NCI-H2029 (cell line): ENCODE results near the gene ABHD8.

Experiments
- DNase-seq: peaks from one replicate; lab custom pipeline; 2025; lab: John Stamatoyannopoulos, UW

ABHD8 gene

DNA sequence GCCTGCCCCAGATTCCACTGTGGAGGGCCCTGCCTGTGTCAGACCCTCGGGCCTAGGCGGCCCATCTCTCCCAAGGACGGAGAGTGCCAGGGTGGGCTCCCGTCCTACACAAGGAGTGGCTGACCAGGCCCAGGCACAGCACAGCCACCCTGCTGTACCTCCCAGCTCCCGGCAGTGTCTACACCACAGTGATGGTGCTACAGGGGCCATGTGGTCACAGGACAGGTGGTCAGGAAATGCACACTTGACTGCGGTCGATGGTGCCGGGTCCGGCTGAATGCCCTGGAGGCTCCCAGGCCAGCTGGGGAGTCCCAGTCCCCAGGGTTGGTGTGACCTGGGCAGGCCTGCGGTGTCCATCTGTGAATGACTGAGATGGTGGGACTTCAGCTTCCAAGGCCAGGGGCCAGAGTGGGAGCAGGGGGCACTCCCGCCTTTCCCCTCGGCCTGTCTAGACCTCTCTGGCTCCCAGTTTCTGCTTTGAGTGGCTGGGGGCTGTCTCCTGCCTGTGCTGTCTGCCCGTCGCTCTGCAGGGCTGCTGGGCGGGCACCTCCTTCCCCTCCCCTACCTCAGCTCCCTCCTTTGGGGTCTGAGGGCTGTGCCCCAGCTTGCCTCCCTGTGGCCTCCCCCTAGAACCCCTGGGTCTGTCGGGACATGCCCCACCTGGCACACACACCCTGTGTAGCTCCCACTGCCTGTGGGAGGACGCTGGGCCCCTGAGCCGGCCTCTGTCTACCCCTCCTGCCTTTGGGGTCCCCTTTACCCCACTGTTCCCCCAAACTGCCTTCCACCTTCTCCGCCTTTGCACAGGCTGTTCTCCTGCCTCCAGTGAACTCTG lies 18.6 kb upstream of the ABHD8 start:
- DNase-seq: no peak

DNA sequence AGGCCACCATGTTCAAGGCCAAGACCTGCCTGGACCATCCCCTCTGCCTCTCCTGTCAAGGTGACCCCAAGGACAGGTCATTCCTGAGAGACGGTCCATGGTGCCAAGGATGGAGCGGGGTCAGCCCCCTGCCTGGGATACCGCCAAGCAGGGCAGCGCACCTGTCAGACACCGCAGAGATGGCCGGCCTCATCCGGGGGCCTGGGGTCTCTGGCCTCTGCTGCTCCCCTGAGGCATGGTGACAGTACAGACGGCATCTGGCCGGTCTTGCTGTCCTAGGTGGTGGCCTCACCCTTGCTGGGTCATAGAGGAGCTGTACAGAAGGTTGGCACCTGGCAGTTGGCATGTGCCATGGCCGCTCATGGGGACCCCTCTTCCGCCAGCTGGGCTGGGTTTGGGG lies 17.2 kb upstream of the ABHD8 start:
- DNase-seq: no peak

DNA sequence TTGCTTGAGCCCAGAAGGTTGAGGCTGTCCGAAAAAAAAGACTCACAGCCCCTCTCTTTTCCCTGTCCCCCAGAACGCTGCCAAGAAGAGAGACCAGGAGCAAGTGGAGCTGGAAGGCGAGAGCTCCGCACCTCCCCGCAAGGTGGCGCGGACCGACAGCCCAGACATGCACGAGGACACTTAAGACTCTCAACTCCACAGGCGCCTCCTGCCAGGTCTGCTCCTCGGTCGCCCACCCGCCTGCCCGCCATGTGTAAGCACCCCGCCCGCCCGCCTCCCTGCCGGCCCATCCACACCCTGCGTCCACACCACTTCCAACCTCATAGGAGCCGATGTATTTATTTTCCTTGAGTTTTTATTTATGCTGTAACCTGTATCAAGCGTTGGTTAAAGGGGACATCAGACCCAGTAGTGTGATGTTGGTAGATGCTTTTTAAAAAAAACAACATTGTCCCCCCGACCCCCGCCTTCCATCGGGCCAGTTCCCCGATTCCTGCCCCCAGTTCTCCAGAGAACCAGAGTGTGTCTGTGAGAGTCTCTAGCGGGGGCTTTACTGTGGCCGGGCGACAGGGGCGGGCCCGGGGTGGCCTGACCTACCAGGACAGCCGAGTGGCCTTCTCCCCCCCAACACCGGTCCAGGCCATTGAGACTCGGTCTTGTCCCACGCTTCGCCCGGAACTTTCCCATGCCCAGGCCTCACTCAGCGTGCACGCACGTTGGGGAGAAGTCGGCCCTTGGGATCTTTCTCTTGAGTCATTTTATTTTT lies 16.4 kb upstream of the ABHD8 start:
- no peak for DNase-seq

DNA sequence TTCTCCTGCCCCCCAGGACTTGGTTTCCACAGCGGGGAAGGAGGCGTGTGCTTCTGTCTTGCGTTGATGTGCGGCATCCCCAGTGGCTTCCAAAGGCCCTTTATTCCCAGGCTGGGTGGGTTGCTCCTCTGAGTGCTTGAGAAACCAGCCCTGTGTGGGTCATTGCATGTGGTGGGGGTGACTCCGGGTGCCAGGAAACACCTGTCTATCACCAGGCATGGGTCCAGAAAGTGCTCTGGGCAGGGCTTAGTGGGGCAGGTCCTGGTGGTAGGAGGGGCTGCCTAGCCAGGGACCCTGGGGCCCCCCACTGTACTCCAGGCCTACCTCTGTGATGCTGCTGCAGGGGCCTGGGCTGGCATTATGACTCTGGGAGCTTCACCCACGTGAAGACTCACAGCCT lies 15.7 kb upstream of the ABHD8 start:
- no peak for DNase-seq

DNA sequence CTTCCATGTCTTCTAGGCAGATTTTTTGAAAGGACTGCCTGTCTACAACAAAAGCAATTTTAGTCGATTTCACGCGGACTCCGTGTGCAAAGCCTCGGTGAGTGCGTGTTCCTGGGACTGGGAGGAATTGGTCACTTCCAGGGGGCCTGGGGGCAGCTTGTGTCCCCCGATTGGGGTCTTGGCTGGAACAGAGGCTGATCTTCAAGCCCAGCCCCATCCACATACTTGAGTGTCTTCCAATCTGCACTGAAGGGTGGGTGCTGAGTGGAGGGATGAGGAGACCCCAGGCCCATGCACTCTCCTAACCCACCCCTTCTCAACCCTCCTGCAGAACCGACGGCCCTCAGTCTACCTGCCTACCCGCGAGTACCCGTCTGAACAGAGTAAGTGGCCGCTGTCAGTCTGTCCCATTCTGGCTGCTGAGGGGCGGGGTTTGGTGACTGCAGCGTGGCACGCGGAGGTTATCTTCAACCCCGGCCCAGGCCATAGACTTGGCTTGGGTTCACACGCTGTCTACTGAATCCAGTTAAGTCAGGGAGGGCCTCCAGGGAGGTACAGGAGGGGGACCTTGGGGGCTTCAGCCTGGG lies 10.9 kb upstream of the ABHD8 start:
- DNase-seq: no peak

DNA sequence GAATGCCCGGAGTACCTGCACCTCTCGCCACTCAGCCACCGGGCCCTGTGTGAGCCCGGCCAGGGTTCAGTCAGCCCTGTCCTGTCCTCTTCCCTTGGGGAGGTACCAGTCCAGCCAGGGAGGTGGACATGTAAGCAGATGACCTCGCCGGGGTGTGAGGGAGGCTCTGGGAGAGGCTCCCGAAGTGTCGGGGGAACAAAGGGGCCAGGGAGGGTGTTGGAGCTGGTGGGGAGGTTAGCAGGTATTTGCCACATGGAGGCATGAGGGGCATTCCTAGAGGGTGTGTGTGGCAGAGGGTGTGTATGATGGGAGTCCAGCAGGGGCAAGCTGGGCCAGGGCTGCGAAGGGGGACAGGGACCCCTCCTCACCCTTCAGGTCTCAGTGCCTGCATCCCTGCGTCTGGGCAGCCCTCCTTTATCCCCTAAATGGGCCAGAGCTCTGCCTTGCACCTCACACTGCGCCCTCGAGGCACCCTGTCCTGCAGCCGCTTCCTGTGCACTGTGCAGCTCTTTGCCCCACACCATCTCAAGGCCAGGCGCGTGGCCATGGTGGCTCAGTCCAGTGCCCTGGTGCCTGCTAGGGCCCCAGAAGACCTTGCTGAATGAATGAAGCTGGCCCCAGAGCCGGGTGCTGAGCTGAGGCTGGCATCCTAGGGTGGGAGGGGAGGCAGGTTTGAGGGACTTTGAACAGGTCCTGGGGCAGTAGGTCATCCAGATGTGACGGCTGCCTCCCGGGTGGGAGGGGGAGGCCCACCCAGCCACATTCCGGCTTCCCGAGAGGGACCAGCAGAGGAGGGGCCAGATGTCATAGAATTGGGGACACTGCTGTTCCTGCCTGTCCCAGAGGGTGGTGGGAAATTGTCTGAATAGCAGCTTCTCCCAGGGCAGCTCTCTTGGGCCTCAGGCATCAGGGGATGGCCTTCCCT lies 9.2 kb upstream of the ABHD8 start:
- DNase-seq: no peak

DNA sequence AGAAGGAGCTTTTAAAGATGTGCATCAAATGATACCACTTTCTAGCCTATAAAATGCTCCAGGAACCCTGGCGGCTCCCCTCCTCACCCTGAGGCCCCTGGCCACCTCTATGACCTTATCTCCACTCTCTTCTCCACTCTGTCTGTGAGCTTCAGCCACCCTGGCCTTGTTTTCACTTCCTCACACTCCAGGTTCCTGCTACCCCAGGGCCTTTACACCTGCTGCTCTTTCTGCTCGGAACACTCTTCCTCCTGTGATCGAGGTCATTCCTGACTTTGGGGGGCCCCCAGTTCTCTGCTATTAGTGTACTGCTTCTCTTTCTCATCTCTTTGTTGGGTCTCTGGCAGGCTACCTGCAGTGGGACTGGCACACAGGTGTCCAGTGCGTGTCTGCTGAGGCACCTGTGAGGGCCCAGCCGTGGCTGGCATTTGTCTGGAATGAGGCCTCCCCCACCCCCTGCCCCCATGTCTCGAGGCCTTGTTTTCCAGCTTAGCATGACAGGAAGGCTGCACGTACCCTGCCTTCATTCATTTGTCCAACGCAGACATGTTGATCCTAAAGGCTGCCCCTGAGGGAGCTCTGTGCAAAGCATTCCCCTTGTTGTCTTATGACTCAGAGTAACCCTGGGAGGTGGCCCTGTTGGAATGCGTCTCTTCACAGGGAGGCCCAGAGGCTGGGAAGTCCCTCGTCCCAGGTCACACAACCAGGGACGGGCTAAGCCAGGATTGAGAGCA lies 8.4 kb upstream of the ABHD8 start:
- DNase-seq: no peak

DNA sequence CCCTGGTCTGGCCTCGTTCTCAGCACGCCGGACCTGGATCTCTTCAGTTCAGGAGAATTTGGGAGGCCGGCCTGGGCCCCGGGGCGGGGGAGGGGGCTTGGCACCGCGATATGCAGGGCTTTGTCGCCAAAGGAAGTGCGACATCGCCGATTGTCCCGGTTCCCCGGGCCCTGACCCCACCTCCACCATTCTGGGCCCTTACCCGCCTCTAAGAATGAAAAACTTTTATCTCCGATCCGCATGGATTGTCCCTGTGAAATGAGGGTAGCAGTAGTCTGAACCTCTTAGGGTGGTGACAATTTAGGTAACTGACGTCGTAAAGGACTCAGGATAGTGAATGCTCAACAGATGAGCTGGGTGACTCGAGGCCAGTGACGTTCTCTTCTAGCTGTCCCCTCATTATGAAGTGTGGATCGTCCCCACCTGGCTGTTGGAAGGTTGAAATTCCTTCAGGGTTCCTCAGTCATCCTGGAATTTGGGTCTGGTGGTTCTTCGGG lies 6.8 kb upstream of the ABHD8 start:
- DNase-seq: no peak

DNA sequence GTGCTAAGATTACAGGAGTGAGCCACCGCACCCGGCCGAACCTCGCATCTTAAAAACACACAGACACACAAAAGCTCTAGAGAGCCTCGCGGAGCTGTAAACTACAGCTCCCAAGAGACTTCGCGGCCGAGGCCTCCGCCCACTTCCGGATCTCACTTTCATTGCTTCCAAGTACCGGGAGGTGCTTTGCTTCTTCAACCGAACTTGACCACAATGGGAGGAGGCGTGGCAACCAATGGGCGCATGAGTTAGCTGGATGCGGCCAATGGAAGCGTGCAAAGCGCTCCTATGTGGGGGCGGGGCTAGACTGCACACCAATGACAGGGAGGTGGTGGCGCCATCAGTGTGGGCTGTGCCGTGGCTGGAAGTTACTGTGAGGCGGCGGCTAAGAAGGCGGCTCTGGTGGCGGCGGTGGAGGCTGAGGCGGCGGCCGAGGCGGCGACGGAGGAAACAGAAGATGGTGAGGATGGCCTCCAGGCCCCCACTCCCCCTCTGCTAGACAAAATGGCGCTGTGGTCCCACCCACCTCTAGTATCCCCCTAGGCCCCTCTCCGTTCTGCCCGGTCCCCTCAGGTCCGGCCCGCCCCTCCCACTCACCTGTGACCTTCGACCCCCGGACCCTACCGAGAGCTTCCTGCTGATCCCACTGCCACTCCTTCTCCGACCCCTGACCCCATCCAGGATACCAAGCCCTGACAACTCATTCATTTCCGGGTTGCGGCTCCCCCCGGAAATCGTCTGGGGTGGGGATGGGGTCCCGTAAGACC lies 6.2 kb upstream of the ABHD8 start, which contains the start of gene DDA1:
Gene DDA1 (plus strand): TSS at position 366 of the 767 bp plus-strand sequence. CDS start 92 bp downstream, at position 458.
- DNase-seq: peak; percentile 99

DNA sequence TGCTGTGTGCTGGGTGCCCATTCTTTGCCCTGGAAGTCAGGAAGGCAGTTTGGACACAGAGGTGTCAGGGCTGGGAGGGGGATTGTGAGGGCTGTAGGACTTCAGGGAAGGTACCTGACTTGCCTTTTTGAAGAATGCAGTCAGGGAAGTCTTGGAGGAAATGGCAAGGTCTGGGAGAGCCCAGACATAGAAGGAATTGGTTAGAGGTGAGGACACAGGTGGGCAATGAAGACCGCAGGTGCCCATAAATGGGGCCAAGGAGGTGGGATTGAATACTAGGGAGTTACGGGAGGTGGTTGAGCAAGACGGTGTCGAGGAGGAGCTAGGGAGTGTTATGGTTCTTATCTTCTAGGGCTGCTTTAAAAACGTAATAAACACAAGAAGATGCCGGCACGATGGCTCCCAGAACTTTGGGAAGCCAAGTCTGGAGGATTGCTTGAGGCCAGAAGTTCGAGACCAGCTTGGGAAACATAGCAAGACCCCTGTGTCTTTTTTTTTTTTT lies 4.7 kb upstream of the ABHD8 start:
- DNase-seq: no peak

DNA sequence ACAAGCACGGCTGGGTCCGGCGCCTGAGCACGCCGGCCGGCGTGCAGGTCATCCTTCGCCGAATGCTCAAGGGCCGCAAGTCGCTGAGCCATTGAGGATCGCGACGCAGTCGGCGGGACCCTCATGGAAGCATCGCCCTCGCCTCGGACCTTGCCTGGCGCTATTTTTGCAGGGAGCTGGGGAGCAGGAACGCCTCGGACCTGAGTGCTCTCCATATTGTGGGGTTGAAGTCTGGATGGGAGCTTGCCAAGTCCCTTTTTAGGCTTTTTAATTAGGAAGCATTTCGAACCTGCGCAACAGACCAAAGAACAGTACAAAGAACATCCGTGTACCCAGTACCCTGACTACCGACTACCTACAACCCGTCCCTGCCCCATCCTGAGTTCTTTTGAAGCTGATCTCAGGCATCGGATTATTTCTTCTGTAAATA lies 3.1 kb upstream of the ABHD8 start:
- no peak for DNase-seq

DNA sequence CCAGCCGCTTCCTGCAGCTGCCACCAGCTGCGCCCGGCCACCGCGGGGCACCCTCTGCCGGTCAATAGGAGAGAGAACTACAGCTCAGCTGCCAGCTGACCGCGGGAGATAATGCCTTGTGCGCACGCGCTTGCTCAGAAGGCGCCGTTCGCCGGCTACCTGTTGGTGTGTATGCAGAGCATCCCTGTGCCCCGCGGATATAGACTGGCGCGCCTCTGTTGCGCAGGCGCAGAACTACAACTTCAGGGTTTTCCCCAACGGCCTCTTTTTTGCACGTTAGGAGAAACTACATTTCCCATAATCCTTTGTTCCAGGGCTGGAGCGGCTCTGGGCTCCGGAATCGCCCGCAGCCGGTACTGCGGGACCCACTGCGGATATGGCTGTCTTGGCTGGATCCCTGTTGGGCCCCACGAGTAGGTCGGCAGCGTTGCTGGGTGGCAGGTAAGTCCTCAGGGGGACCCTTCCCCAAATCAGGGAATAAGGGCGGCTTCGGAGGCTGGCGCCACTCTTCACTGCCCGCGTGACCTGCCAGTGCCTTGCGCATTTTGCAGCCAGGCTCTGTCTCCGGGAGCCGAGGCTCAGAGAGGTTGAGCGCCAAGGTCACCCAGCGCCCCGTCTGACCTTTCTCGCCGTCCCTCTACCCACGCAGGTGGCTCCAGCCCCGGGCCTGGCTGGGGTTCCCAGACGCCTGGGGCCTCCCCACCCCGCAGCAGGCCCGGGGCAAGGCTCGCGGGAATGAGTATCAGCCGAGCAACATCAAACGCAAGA lies 2.5 kb upstream of the ABHD8 start, which contains the start of gene MRPL34:
Gene MRPL34 (plus strand): TSS at position 356 of the 768 bp plus-strand sequence. CDS start 21 bp downstream, at position 377.
- peak; percentile 99 for DNase-seq

DNA sequence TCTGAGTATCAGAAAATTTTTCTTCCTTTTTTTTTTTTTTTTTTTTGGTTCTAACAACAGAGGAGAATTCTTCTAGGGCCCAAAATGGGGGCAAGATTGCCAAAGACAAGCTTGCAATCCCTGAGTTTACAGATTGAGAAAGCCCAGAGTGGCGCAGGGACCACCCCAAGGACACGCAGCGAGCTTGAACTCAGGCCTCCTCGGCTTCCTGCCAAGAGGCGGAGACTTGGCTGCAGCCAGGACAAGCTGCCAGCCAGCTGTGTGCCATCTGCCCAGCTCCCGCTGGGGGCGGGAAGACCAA lies 1.9 kb upstream of the ABHD8 start:
- DNase-seq: no peak

DNA sequence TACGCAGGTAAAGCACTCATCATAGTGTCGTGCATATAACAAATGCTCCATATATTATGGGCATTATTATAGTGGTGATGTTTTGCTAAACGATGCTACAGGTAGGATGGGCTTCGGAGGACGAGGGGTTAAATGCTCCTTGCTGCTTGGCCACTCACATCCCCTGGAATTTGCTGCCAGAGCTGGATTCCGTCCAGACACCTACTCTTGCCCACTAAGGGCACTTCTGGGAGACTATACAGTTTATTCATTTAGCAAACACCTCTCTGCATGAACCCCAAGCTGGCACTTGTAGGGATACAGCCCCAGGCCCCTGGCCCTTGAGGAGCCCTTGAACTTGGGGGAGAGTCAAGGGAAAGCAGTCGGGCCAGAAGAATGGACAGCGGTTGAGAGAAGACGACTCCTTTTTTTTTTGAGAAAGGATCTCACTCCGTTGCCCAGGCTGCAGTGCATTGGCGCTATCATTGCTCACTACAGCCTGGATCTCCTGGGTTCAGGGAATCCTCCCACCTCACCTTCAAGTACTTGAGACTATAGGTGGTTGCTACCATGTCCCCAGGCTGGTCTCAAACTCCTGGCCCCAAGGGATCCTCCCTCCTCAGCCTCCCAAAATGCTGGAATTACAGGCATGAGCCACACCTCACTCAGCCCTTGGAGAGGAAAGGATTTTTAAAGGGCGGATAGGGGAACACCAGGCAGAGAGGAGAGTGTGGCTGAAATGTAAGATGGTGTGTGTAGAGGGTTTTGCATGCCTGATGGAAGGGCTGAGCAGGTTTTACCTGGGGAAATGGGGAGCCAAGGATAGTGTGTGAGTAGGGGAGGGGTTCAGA lies 1.4 kb upstream of the ABHD8 start:
- no peak for DNase-seq

DNA sequence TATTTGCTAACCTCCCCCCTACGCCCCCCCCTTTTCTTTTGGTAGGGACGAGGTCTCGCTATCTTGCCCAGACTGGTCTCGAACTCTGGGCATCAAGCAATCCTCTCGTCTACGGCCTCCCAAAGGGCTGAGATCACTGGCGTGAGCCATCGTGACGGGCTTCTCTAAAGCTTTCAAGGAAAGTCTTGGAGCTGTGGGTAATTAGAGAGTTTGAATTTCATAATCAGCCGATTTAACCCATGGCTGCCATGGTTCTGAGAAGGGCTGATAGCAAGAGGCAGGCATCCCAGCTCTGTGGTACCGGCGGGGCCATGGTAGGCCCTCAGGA lies 679 bp upstream of the ABHD8 start:
- no peak for DNase-seq

DNA sequence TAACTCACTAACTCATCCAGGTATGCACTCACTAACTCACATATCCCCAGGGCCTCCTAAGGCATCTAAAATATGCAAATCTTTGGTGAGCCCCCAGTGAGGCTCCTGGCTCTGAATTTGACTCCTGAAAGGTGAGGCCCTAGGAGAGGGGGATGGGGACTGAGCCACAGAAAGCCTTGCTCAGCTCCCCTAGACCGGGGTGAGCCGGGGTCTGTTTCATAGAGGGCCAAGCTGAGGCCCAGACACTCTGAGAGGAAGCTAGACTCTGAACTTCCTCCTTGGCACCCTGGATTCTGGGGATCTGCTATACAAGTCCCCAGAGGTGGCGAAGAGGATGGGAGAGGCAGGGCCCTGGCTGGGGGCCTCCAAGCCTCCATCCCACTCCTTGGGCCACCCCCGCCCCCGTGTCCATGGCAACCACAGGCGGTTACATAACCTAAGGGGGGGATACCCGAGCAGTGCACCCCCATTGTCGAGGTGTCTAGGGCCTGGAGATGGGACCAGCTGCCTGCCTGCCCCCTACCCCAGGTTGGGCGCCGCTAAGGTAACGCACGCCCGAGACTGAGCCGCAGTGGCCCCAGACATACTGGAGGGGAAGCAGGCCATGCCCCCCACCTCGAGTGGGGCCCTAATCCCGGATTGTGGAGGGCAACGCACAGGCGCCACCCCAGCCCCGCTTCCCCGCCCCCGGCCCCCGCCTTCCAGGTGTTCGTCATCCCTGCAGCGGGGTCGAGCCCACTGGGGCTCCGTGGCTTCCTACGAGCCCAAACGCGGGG lies 646 bp downstream of the ABHD8 start:
- DNase-seq: no peak

DNA sequence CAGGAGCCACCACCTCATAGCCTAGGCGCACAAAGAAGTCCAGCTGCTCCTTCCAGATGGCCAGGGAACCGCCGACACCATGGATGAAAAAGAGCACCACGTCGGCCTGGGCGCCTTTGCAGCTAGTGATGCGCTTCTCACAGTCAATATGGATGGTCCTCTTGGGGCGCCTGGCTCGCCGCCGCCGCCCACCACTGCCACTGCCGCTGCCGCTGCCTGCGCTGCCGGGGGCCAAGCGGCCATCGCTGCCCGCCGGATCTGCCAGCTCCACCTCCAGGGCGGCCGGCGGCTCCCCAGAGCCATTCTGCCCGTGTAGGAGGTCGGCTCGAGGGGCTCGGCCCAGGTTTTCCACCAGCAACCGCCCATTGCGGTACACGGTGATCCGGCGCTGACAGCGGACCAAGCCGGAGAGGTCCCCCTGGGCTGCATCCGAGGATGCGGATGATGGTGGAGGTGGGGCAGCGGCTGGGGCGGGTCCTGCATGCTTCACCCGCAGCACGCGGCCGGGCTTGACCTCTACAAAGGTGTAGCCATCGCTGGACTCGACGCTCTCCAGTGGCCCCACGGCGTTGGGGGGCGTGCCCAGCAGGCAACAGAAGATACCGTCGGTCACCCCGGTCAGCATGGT lies 2.1 kb downstream of the ABHD8 start:
- DNase-seq: no peak
